PC-3 (cell line): ENCODE results near the gene MAPK4.

Source experiments
- EZH2 ChIP-seq: fragments of 300-600 bp; sonication (generic); IDR thresholded peaks from one replicate; pipeline ENCODE4 v1.6.1; 2017; ENCODE audit warnings: antibody characterized with exemption, mild to moderate bottlenecking, low read length; ENCODE audit not compliant: unreplicated experiment
- EZH2phosphoT487 ChIP-seq: fragments of 300-600 bp; sonication (generic); IDR thresholded peaks from 2 replicates; pipeline ENCODE4 v1.6.1; 2018; ENCODE audit warnings: mild to moderate bottlenecking, antibody characterized with exemption, low read length, borderline replicate concordance
- TF ChIP-seq, protein P1 (sequence below): fragments of 300-600 bp; sonication (generic); conservative IDR thresholded peaks from 2 replicates; pipeline ENCODE4 v1.5.1; 2017; ENCODE audit warnings: antibody characterized with exemption, low read depth, mild to moderate bottlenecking, low read length

DNA sequence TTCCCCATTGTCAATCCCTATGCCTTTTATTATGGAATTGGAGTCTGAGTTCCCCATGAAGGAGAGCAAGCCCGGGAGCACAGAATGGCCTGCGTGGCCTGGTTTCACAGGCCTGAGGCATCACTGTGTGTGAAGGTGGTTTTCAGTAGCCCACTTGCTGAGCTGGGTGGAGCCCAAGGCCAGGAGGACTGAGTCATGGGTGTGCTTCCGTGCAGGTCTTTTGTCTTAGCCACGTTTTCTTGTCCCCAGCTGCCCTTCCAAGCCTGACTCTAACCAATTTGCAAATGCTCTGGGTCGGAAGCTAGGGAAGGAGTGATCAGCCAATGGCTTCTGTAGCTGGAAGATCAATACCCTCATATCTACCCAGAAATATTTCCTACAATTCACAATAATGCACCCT is 119.2 kb downstream of the MAPK4 start:
- TF ChIP-seq, protein P1, sequence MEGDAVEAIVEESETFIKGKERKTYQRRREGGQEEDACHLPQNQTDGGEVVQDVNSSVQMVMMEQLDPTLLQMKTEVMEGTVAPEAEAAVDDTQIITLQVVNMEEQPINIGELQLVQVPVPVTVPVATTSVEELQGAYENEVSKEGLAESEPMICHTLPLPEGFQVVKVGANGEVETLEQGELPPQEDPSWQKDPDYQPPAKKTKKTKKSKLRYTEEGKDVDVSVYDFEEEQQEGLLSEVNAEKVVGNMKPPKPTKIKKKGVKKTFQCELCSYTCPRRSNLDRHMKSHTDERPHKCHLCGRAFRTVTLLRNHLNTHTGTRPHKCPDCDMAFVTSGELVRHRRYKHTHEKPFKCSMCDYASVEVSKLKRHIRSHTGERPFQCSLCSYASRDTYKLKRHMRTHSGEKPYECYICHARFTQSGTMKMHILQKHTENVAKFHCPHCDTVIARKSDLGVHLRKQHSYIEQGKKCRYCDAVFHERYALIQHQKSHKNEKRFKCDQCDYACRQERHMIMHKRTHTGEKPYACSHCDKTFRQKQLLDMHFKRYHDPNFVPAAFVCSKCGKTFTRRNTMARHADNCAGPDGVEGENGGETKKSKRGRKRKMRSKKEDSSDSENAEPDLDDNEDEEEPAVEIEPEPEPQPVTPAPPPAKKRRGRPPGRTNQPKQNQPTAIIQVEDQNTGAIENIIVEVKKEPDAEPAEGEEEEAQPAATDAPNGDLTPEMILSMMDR, result no peak
- no peak for TF ChIP-seq EZH2
- TF ChIP-seq EZH2phosphoT487, result no peak
